H7 (cell line): ENCODE results near the gene WDR73. TPM values are rescaled to one million over a fixed set of nuclear protein-coding genes. Genes with fewer than 3 reads are reported as not detected.
"Not testable (repeated sequence)": the region's sequence is repeated elsewhere in the genome, so short reads cannot be mapped to it uniquely, and the experiment has no call there.

Source experiments
- DNase-seq: peaks from one replicate; pipeline ENCODE4 v3.0.0; 2012
- H3K27me3 ChIP-seq: 2 replicates; pipeline ENCODE4 v1.6.0; 2011; ENCODE audit warnings: mild to moderate bottlenecking, low read length; ENCODE audit not compliant: control insufficient read depth, insufficient read depth
- H3K36me3 ChIP-seq: replicated peaks from 2 replicates; pipeline ENCODE4 v1.5.1; 2011; ENCODE audit warnings: low read length; ENCODE audit not compliant: control insufficient read depth, insufficient read depth
- H3K4me3 ChIP-seq: 2 replicates; pipeline ENCODE4 v1.5.1; 2011; ENCODE audit warnings: low read depth, mild to moderate bottlenecking, control low read depth, low read length, moderate library complexity; ENCODE audit not compliant: insufficient read depth
- total RNA-seq: library from RNA; depleted of rRNA; stranded (reverse); fragments of >200 nt; shearing (Covaris generic); gene quantifications from 2 replicates; pipeline ENCODE4 v1.2.3, GENCODE V29; 2014; rRNA removed

WDR73 gene
- 13.6 and 17.7 TPM in 2 replicates for total RNA-seq

DNA sequence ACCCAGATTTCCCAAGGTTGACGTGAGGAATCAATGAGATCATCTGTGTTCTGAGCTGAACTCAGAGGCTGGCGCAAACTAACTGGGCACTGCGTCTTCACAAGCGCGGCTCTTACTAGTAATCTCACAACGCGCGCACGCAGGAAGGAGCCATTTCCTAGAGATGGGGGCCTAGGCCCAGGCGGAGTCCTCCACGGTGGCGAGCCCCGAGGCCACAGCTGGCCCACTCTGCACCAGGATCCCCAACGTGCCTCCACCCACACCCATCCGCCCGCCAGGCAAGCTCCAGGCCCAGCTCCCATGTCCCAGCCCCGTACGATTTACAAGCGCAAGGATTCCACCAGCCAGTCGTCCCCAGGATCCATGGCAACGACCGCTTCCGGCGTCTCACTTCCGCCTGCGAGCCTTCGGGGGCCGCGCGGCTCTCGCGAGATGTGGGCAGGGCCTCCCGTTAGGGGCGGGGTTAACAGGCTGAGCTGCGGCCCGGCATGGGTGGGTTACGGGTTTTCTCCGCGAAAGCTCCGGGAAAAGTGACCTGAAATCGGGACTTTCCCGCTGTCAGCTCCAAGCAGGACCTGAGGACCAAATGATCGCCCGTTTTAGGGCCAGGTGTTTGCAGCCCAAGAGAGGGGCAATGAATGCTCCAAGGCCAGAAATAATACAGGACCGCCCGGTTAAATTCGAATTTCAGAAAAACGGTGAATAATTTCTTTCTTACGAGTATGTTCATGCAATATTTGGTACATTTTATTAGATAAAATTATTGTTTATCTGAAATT, at the start of gene WDR73:
Gene WDR73 (minus strand): TSS at position 374 of the 779 bp plus-strand sequence. CDS start 9 bp downstream, at position 365.
- peak; percentile 96 for DNase-seq
- Histone ChIP-seq H3K4me3 (peak within 1 kb of the TSS; percentile 96), H3K36me3 (peaks cover 13% of the 10 kb centered on the region), H3K27me3 (peaks cover 10% of the 10 kb centered on the region)

DNA sequence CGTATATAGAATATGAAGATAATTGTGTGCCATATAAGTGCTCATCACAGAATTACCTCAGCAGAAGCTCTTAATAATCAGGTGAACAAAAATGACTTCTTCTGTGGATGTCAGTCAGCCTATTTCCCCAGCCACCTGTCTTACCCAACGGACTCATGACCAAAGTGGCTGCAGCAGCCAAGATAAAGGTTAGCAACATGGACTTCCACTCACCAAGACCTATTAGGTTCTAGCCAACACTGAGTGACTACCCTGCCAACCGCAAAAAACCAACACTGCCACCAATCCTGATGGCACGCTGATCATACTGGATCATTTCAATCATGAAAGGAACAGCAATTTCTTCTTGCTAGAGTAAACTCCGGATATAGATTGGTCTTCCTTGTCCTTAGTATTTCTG, 49.7 kb upstream of the WDR73 start:
- Histone ChIP-seq H3K36me3 (no peaks in the 10 kb centered on the region), H3K4me3 (no peak overlapping the region), H3K27me3 (no peaks in the 10 kb centered on the region)
- no peak for DNase-seq

DNA sequence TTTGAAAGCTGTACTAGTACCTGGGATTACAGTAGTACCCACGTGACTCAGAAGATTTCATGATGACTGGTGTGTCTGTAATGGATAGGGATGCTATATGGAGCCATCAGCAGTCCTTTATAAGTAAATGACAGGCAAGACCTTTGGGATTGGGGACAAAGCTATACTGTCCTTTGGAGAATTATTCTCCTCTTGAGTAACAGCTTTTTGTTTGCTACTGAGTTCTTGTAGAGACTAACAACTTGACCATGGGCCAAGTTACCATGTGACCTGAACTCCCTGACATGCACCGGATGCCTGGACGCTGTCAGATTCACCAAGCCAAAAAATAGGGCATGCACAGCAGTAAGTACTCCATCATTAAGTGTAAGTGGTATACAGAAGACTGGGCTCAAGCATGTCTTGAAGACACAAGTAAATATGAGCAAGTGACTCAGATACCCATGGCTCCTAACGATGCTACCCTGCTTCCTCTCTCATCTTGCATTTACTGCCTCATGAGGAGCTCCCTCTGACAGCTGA, 48.9 kb upstream of the WDR73 start:
- DNase-seq = no peak
- no peaks in the 10 kb centered on the region for H3K27me3 ChIP-seq
- H3K4me3 ChIP-seq = no peak overlapping the region
- H3K36me3 ChIP-seq = no peaks in the 10 kb centered on the region

DNA sequence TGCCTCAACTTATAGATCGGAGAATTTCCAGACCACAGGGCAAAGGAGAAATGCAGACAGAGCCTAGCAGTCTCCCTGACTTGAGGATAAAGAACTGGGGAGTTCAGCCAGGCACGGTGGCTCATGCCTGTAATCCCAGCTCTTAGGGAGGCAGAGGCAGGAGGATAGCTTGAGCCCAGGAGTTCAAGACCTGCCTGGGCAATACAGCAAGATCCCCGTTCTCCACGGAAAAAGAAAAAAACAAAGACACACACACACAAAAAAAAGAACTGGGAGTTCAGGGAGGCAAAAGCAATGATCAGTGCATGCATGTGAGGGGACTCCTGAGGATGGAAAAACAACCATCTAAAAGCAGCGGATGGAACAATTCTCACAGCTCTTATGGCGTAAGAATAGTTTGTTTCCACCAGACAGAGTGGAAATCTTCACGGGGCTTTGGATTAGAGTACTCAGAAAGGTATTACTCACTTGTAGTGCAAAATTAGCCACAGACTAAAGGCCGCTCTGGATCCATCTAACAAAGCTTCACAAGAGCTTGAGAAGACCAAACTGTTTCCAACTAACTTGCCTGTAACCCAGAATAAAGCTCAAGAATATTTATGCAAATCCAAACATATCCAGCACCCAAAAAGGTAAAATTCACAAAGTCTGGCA, 45.6 kb upstream of the WDR73 start:
- Histone ChIP-seq H3K4me3 (no peak overlapping the region), H3K36me3 (no peaks in the 10 kb centered on the region), H3K27me3 (no peaks in the 10 kb centered on the region)
- DNase-seq = no peak

DNA sequence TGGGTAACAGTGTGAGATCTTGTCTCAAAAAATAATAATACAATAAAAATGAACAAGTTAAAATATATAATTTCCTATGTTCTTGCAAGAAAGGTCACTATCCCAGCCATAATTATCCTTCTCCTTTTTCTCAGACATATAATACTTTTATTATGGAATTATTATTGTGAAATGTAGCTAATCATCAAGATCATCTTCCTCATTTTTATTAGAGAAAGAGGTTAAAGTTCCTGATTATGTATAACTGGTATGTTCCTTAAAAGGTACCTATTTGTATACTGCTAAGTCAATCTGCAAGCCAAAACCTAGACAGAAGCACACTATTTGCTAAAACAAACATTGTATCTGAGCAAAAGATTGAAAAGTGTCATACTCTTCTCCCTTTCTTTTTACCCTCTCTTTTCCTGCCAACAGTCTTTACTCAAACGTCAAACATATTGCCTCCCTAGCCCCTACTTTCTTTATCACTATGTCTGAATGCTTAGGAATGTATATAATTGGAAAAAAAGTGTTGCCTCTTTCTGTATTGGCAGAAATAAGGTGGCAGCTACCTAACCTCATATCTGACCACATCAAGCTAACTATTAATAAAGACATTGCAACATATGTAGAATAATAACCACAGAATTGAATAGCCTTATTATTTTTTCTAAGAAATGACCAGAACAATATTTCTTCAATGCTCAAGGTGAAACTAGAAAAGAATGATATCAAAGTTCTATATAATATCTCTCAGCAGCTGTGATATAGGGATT, 43.3 kb upstream of the WDR73 start:
- Histone ChIP-seq H3K4me3 (no peak overlapping the region), H3K36me3 (no peaks in the 10 kb centered on the region), H3K27me3 (no peaks in the 10 kb centered on the region)
- no peak for DNase-seq

DNA sequence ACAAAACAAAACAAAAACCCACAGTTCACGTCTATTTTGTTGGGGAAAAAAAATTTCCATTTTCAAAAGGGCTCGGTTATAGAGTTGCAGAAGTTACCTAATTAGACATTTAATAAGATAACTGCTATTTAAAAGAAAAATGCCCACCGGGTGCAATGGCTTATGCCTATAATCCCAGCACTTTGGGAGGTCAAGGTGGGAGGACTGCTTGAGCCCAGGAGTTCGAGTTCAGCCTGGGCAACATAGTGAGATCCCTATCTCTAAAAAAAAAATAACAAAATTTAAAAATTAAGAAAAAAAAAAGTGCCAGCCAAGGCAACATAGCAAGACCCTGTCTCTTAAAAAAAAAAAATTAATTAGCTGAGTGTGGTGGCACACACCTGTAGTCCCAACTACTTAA, 42.7 kb upstream of the WDR73 start:
- Histone ChIP-seq H3K27me3 (no peaks in the 10 kb centered on the region), H3K4me3 (no peak overlapping the region), H3K36me3 (no peaks in the 10 kb centered on the region)
- DNase-seq = no peak

DNA sequence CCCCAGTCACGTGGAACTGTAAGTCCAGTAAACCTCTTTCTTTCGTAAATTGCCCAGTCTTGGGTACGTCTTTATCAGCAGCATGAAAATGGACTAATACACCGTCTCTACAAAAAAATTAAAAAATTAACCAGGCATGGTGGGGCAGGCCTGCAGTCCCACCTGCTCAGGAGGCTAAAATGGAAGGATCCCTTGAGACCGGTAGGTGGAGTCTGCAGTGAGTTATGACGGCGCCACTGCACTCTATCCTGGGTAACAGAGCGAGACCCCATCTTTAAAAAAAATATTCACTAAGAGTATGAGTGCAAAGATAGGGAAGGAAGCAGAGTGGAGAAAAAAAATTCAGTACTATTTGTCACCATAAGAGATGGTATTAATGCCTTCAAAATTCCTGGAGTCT, 36.3 kb upstream of the WDR73 start:
- Histone ChIP-seq H3K27me3 (no peaks in the 10 kb centered on the region), H3K4me3 (no peak overlapping the region), H3K36me3 (peaks cover 5% of the 10 kb centered on the region)
- no peak for DNase-seq

DNA sequence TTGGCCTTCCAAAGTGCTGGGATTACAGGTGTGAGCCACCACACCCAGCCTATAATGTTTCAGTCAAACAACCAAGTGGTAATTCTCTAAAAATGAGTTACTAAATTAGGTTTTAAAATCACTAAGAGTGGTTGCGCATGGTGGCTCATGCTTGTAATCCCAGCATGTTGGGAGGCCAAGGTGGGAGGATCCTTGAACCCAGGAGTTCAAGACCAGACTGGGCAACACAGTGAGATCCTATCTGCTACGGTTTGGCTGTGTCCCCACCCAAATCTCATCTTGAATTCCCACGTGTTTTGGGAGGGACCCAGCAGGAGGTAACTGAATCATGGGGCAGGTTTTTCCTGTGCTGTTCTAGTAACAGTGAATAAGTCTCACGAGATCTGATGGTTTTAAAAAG, 35.8 kb upstream of the WDR73 start:
- Histone ChIP-seq H3K4me3 (no peak overlapping the region), H3K36me3 (peaks cover 5% of the 10 kb centered on the region), H3K27me3 (no peaks in the 10 kb centered on the region)
- DNase-seq = no peak

DNA sequence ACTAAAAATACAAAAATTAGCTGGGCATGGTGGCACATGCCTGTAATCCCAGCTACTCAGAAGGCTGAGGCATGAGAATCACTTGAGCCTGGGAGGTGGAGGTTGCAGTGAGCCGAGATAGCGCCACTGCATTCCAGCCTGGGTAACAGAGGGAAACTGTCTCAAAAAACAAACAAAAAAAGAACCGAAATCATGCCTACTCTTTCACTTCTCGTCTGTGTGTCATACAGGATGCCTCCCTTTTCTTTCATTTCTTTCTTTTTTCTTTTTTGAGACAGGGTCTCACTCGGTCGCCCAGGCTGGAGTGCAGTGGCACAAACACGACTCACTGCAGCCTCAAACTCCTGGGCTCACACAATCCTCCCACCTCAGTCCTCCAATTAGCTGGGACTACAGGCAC, 32.4 kb upstream of the WDR73 start:
- not testable (repeated sequence) for H3K36me3 ChIP-seq, H3K27me3 ChIP-seq, DNase-seq

DNA sequence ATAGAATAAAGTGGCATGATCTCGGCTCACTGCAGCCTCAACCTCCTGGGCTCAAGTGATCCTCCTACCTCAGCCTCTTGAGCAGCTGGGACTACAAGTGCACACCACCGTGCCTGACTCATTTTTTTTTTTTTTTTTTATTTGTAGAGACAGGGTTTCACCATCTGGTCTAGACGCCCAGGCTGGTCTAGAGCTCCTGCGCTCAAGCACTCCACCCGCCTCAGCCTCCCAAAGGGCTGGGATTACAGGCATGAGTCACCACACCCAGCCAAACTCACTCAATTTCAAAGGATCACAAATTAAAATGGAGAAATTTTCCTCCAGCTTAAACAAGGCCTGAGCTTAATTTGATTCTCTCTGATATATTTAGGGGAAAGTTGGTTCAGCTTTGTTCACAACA, 31.2 kb upstream of the WDR73 start:
- Histone ChIP-seq H3K4me3 (no peak overlapping the region), H3K36me3 (peaks cover 8% of the 10 kb centered on the region), H3K27me3 (no peaks in the 10 kb centered on the region)
- no peak for DNase-seq

More for the DNA sequence above, 32.4 kb upstream of the WDR73 start:
- H3K4me3 ChIP-seq = not testable (repeated sequence)

DNA sequence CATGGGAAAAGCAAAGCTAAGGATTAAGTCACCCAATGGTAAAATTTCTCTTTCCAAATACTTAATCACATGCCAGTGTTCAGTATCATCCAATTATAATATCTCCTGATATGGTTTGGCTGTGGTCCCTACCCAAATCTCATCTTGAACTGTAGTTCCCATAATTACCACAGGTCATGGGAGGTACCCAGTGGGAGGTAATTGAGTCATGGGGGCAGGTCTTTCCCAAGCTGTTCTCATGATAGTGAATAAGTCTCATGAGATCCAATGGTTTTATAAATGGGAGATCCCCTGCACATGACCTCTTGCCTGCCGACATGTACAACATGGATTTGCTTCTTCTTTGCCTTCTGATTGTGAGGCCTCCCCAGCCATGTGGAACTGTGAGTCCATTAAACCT, 30.0 kb upstream of the WDR73 start:
- H3K4me3 ChIP-seq = no peak overlapping the region
- no peaks in the 10 kb centered on the region for H3K27me3 ChIP-seq
- H3K36me3 ChIP-seq = peaks cover 10% of the 10 kb centered on the region
- DNase-seq = no peak

DNA sequence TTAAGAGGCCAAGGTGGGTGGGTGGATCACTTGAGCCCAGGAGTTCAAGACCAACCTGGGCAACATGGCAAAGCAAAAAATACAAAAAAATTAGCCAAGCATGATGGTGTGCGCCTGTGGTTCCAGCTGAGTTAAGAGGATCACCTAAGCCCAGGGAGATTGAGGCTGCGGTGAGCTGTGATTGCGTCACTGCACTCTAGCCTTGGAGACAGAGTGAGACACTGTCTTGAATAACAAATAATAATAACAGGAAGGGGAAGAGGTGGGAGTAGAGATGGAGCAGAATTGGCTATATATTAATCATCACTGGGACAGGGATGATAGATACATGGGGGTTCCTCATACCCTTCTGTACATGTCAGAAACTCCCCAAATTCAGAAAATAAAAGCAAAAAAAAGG, 27.7 kb upstream of the WDR73 start:
- no peak for DNase-seq

DNA sequence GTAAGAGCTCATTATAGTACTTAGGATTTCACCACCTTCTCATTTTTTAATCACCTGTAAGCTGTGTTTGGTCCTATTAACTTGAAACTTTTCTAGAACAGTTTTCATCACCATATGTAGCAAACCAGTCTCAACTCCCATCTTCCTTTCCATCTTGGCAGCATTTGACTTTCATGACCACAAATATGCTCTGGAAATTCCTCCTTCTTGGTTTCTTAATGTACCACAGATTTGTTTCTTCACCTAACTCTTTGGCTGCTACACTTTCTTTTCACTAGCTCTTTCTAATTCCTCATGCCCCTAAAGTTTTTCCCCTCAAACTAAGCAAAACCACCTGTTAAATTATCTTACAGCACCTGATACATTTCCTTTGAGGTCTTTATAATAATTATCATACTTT, 17.1 kb upstream of the WDR73 start:
- no peak for DNase-seq
- no peak overlapping the region for H3K4me3 ChIP-seq
- peaks cover 13% of the 10 kb centered on the region for H3K36me3 ChIP-seq
- H3K27me3 ChIP-seq = no peaks in the 10 kb centered on the region

More for the DNA sequence above, 27.7 kb upstream of the WDR73 start:
- peaks cover 10% of the 10 kb centered on the region for H3K36me3 ChIP-seq
- H3K27me3 ChIP-seq = no peaks in the 10 kb centered on the region
- no peak overlapping the region for H3K4me3 ChIP-seq

DNA sequence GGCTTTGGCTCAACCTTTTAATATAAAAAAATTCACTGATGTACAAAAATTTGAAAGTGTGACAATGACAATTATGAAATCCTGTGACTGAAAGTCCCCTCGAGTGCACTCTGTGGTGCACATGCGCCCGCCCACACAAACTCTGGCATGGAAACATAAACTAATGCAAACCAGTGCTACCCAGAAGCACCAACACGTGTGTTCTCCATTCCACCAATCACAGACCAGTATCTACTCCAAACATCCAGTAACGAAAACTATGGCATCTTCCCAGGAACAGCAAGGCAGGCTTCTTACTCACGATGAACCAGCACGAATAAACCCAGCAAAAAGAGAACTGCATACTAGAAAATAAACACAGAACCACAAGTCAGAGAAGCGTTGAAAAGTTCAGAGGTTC, 15.6 kb upstream of the WDR73 start:
- no peak for DNase-seq
- no peak overlapping the region for H3K4me3 ChIP-seq
- no peaks in the 10 kb centered on the region for H3K27me3 ChIP-seq
- peaks cover 17% of the 10 kb centered on the region for H3K36me3 ChIP-seq
